A549 (cell line): Measurements from ENCODE around the gene IQSEC3. TPM values are rescaled to one million over a fixed set of nuclear protein-coding genes. Genes with fewer than 3 reads are reported as not detected.
"Not testable (repeated sequence)": the region's sequence is repeated elsewhere in the genome, so short reads cannot be mapped to it uniquely, and the experiment has no call there.

Source experiments
- ATAC-seq, 2 experiments: fragments of 200-7000 bp in 1 of 2; fragments of >200 bp in 1 of 2; cut with Nextera tagmentation in 1 of 2; cut with Tn5 transposase in 1 of 2; 3 replicates each; pipeline versions ENCODE4 v1.8.0 to v1.9.1; 2018 to 2020; ENCODE audit warnings: mild to moderate bottlenecking in 1 of 2, moderate library complexity in 1 of 2
- CTCF ChIA-PET: fragments of 300-600 bp; sonication (Branson Sonifier 250); formaldehyde crosslinking; extraction: SDS; loops from one replicate; lab custom pipeline; 2021; ENCODE audit warnings: antibody characterized with exemption, inconsistent platforms; lab: Yijun Ruan, JAX
- POLR2A ChIA-PET: fragments of 350-600 bp; formaldehyde crosslinking; extraction: SDS; loops from one replicate; lab custom pipeline; 2021; ENCODE audit warnings: antibody characterized with exemption, inconsistent platforms; lab: Yijun Ruan, JAX
- DNase-seq, 2 experiments: peaks; one replicate each; pipeline versions ENCODE4 v3.0.0 to v3.0.0-alpha.2; 2011 to 2016; ENCODE audit warnings: low read depth in 1 of 2, low spot score in 1 of 2
- FAIRE-seq: peaks from 2 replicates; lab custom pipeline; 2011; peaks lifted over from hg19 to GRCh38; lab: Jason Lieb, UNC
- H3K27ac ChIP-seq, 2 experiments: fragments of >200 bp; sonication (Bioruptor Twin); formaldehyde crosslinking; 3 replicates each; pipeline ENCODE4 v1.5.1; 2016 to 2017
- H3K4me1 ChIP-seq: fragments of >200 bp; sonication (Bioruptor Twin); formaldehyde crosslinking; 3 replicates; pipeline ENCODE4 v1.6.1; 2016
- H3K4me2 ChIP-seq: fragments of >200 bp; sonication (Bioruptor Twin); formaldehyde crosslinking; 3 replicates; pipeline ENCODE4 v1.6.1; 2016
- H3K4me3 ChIP-seq: fragments of >200 bp; sonication (Bioruptor Twin); formaldehyde crosslinking; 3 replicates; pipeline ENCODE4 v1.5.1; 2016
- H3K9me3 ChIP-seq: fragments of >200 bp; sonication (Bioruptor Twin); formaldehyde crosslinking; 3 replicates; pipeline ENCODE4 v1.6.1; 2016
- EP300 ChIP-seq, 2 experiments: fragments of >200 bp; sonication (Bioruptor Twin); formaldehyde crosslinking; IDR thresholded peaks; 2 replicates in 1 of 2; 3 replicates in 1 of 2; pipeline ENCODE4 v1.6.1; 2016 to 2017
- FOSB ChIP-seq: fragments of 250-450 bp; sonication (Bioruptor Pico); IDR thresholded peaks from 2 replicates; pipeline ENCODE4 v1.5.0; 2020; ENCODE audit warnings: mild to moderate bottlenecking, moderate library complexity
- FOXS1 ChIP-seq: fragments of 250-450 bp; sonication (Bioruptor Pico); IDR thresholded peaks from 2 replicates; pipeline ENCODE4 v1.5.0; 2020; ENCODE audit warnings: mild to moderate bottlenecking, moderate library complexity
- HDAC2 ChIP-seq: fragments of 200-600 bp; sonication (generic); IDR thresholded peaks from 2 replicates; pipeline ENCODE4 v1.6.1; 2016
- JUN ChIP-seq, 2 experiments: fragments of >200 bp; sonication (Bioruptor Twin); formaldehyde crosslinking; IDR thresholded peaks; 2 replicates in 1 of 2; 3 replicates in 1 of 2; pipeline ENCODE4 v1.6.1; 2016 to 2017
- JUNB ChIP-seq: fragments of >200 bp; sonication (Bioruptor Twin); formaldehyde crosslinking; IDR thresholded peaks from 2 replicates; pipeline ENCODE4 v1.6.1; 2016
- NPAS2 ChIP-seq: fragments of 250-450 bp; sonication (Bioruptor Pico); IDR thresholded peaks from 2 replicates; pipeline ENCODE4 v1.8.0; 2022; ENCODE audit warnings: mild to moderate bottlenecking, moderate library complexity, borderline replicate concordance
- POLR2AphosphoS2 ChIP-seq: conservative IDR thresholded peaks from 2 replicates; pipeline ENCODE4 v1.6.1; 2012; ENCODE audit warnings: low read length, improper control_type of control experiment, inconsistent platforms
- SMC3 ChIP-seq: fragments of >200 bp; sonication (Bioruptor Twin); formaldehyde crosslinking; IDR thresholded peaks from 3 replicates; pipeline ENCODE4 v1.6.1; 2018; ENCODE audit warnings: inconsistent platforms
- TP53 ChIP-seq: fragments of 250-450 bp; sonication (Bioruptor Pico); IDR thresholded peaks from 2 replicates; pipeline ENCODE4 v1.5.0; 2021; ENCODE audit warnings: mild to moderate bottlenecking, moderate library complexity
- WGBS: methylation state at CpG from one replicate; pipeline ENCODE4 v1.1.6; 2017; ENCODE audit errors: missing lambda C conversion rate; 5-methylcytosine and 5-hydroxymethylcytosine counted together
- polyA plus RNA-seq, 4 experiments: library from polyadenylated mRNA; depleted of rRNA in 3 of 4; stranded (reverse); fragments of >200 nt; fragmentation: RNase III in 1 of 4; extraction: RNeasy Plus Mini Kit Qiagen cat#74134 plus additional on column Dnase treatment in 1 of 4; gene quantifications; 2 replicates in 3 of 4; 3 replicates in 1 of 4; pipeline ENCODE4 v1.2.3, GENCODE V29; 2011 to 2017

IQSEC3 gene
- polyA plus RNA-seq, 2 of the 4 experiments (the other 2 are of a cell fraction): not detected

- H3K4me3 ChIP-seq, H3K4me2 ChIP-seq, H3K9me3 ChIP-seq, H3K4me1 ChIP-seq, POLR2A ChIA-PET, CTCF ChIA-PET, FAIRE-seq, H3K27ac ChIP-seq, ATAC-seq, DNase-seq: not testable (repeated sequence)
- 21% methylated on average over 8 of the region's 8 CpGs for WGBS
These were observed 8.0 kb downstream of the IQSEC3 start for GRCh38 chr12:74420-75190.

GRCh38 chr12:75541-75940 is 9.0 kb downstream of the IQSEC3 start:
- H3K4me2 ChIP-seq, DNase-seq, ATAC-seq, H3K4me1 ChIP-seq, H3K9me3 ChIP-seq, H3K4me3 ChIP-seq, H3K27ac ChIP-seq, POLR2A ChIA-PET, FAIRE-seq: not testable (repeated sequence)
- CTCF ChIA-PET: interaction anchor here (1.2 kb wide), 1 partner anchor 20 kb away, joined by 3 read pairs; no protein-coding TSS in a partner anchor
- WGBS: 62% methylated on average over 5 of the region's 5 CpGs

- peak; percentile 2 to 21; a peak in 3 of 6 replicates for ATAC-seq
- H3K4me2 ChIP-seq, DNase-seq, H3K9me3 ChIP-seq, H3K4me3 ChIP-seq, H3K4me1 ChIP-seq, POLR2A ChIA-PET, FAIRE-seq, H3K27ac ChIP-seq: not testable (repeated sequence)
- CTCF ChIA-PET: interaction anchor here (1.2 kb wide), 1 partner anchor 20 kb away, joined by 3 read pairs; no protein-coding TSS in a partner anchor
- 70% methylated on average over 10 of the region's 10 CpGs for WGBS
These were observed 9.5 kb downstream of the IQSEC3 start for GRCh38 chr12:76102-76501.

GRCh38 chr12:76551-76950 is 10.0 kb downstream of the IQSEC3 start:
- ATAC-seq: peak; percentile 15 to 27; a peak in 3 of 6 replicates
- H3K4me2 ChIP-seq, POLR2A ChIA-PET, DNase-seq, FAIRE-seq, H3K9me3 ChIP-seq, H3K4me3 ChIP-seq, H3K4me1 ChIP-seq, H3K27ac ChIP-seq: not testable (repeated sequence)
- WGBS: 71% methylated on average over 8 of the region's 8 CpGs
- CTCF ChIA-PET: interaction anchor here (1.2 kb wide), 1 partner anchor 21 kb away, joined by 3 read pairs; no protein-coding TSS in a partner anchor

- DNase-seq, CTCF ChIA-PET, H3K4me2 ChIP-seq, H3K4me1 ChIP-seq, POLR2A ChIA-PET, H3K4me3 ChIP-seq, FAIRE-seq, H3K9me3 ChIP-seq, H3K27ac ChIP-seq: not testable (repeated sequence)
- peak in 1 of 2 experiments; percentile 44; a peak in 3 of 6 replicates for ATAC-seq
- WGBS: 92% methylated on average over 11 of the region's 26 CpGs
These were observed 10.6 kb downstream of the IQSEC3 start for GRCh38 chr12:77101-77719.

GRCh38 chr12:77769-78383 is 11.3 kb downstream of the IQSEC3 start:
- ATAC-seq, DNase-seq, H3K9me3 ChIP-seq, CTCF ChIA-PET, FAIRE-seq, H3K4me1 ChIP-seq, POLR2A ChIA-PET: not testable (repeated sequence)
- no CpG with 5 or more reads among the region's 82 CpGs for WGBS
- peak overlapping the region; percentile 81 for H3K4me2 ChIP-seq
- H3K4me3 ChIP-seq: peak overlapping the region; percentile 42
- peak overlapping the region in 1 of 2 experiments; percentile 75; a peak in 3 of 6 replicates for H3K27ac ChIP-seq

GRCh38 chr12:78981-79380 is 12.4 kb downstream of the IQSEC3 start:
- POLR2A ChIA-PET: no interaction called here
- ATAC-seq: no peak
- Histone ChIP-seq H3K4me3 (no peak overlapping the region), H3K4me2 (no peak overlapping the region), H3K27ac (no peak overlapping the region), H3K9me3 (no peaks in the 10 kb centered on the region), H3K4me1 (no peaks in the 10 kb centered on the region)
- 76% methylated on average over 5 of the region's 5 CpGs for WGBS
- CTCF ChIA-PET: interaction anchor here (1.1 to 2.9 kb wide), 2 partner anchors 9 to 141 kb away, joined by 3 to 9 read pairs; no protein-coding TSS in a partner anchor
- FAIRE-seq: no peak
- TF ChIP-seq FOSB (CRISPR knock-in tag): no peak
- TF ChIP-seq EP300 (IDR thresholded peaks at IDR 0.05): no peak
- no peak for TF ChIP-seq POLR2AphosphoS2
- no peak for TF ChIP-seq SMC3
- TF ChIP-seq JUNB: no peak
- no peak for TF ChIP-seq TP53 (CRISPR knock-in tag)
- TF ChIP-seq NPAS2 (CRISPR knock-in tag): no peak
- no peak for TF ChIP-seq JUN (IDR thresholded peaks at IDR 0.05)
- no peak for TF ChIP-seq FOXS1 (CRISPR knock-in tag)
- no peak for TF ChIP-seq HDAC2
- DNase-seq: no peak
